HUES48 (cell line): ENCODE results near the gene C1orf115.

ENCODE experiments used
- H3K27ac ChIP-seq: one replicate; pipeline ENCODE4 v1.7.0; 2013; ENCODE audit warnings: low read depth, low read length, inconsistent platforms
- H3K27me3 ChIP-seq: 2 replicates; pipeline ENCODE4 v1.6.1; 2013; ENCODE audit warnings: mild to moderate bottlenecking, low read length; ENCODE audit not compliant: control insufficient read depth, insufficient read depth
- H3K36me3 ChIP-seq: 2 replicates; pipeline ENCODE4 v1.6.1; 2013; ENCODE audit warnings: low read length; ENCODE audit not compliant: control insufficient read depth, insufficient read depth
- H3K4me1 ChIP-seq: 2 replicates; pipeline ENCODE4 v1.6.1; 2013; ENCODE audit warnings: mild to moderate bottlenecking, low read length; ENCODE audit not compliant: control insufficient read depth, insufficient read depth
- H3K4me3 ChIP-seq: 2 replicates; pipeline ENCODE4 v1.5.1; 2013; ENCODE audit warnings: mild to moderate bottlenecking, low read depth, low read length
- H3K9ac ChIP-seq: 2 replicates; pipeline ENCODE4 v1.6.1; 2013; ENCODE audit warnings: mild to moderate bottlenecking, low read depth, low read length, moderate library complexity
- H3K9me3 ChIP-seq: 2 replicates; pipeline ENCODE4 v1.6.1; 2013; ENCODE audit warnings: low read length; ENCODE audit not compliant: control insufficient read depth, insufficient read depth

C1orf115 gene

DNA sequence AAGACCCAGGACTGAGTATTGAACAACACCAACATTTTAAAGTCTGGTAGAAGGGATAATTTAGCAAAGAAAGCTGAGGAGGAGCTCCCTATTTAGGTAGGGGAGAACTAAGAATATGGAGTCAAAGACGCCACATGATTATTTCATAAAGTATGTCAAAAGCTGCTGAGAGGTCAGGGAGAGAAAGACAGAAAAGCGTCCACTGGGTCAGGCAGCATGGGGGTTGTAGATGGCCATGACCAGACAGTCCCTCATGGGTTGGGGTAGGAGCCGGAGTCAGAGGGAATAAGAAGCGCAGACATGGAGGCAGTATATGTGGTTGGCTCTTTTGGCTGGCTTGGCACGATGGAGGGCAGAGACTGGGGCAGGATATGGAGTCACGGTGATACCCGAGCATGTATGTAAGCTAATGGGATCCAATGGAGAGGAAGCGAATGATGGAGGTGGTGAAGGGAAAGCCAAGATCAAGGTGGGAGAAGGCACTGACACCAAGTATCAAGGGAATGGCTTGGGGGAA lies 4.8 kb downstream of the C1orf115 start:
- no peak overlapping the region for H3K27ac ChIP-seq
- peaks cover 28% of the 10 kb centered on the region for H3K27me3 ChIP-seq
- H3K9me3 ChIP-seq: no peaks in the 10 kb centered on the region
- no peak overlapping the region for H3K4me3 ChIP-seq
- H3K9ac ChIP-seq: no peak overlapping the region
- H3K36me3 ChIP-seq: no peaks in the 10 kb centered on the region
- H3K4me1 ChIP-seq: peaks cover 9% of the 10 kb centered on the region; the same call in 1 of the 2 replicates

DNA sequence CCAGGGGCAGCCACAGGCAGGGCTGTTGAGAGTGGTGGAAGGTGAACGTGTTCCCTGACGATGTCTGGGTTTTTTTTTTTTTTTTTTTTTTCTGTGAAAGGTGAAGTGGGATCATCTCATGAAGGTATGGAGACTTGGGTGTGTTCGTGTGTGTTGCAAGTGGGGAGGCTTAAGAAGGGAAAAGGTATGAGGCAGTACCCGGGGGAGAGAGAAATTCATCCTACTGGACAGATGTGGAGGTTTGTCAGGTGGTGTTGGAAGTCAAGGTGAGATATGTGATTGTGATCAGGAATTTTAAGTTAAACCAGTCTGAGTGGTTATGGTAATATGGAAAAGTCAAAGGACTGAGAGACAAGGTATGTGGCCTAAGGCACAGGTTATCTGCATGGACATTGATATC lies 5.3 kb downstream of the C1orf115 start:
- H3K4me1 ChIP-seq: peaks cover 9% of the 10 kb centered on the region; the same call in 1 of the 2 replicates
- no peak overlapping the region for H3K27ac ChIP-seq
- H3K36me3 ChIP-seq: no peaks in the 10 kb centered on the region
- H3K9me3 ChIP-seq: no peaks in the 10 kb centered on the region
- H3K27me3 ChIP-seq: peaks cover 27% of the 10 kb centered on the region
- H3K9ac ChIP-seq: no peak overlapping the region
- no peak overlapping the region for H3K4me3 ChIP-seq

DNA sequence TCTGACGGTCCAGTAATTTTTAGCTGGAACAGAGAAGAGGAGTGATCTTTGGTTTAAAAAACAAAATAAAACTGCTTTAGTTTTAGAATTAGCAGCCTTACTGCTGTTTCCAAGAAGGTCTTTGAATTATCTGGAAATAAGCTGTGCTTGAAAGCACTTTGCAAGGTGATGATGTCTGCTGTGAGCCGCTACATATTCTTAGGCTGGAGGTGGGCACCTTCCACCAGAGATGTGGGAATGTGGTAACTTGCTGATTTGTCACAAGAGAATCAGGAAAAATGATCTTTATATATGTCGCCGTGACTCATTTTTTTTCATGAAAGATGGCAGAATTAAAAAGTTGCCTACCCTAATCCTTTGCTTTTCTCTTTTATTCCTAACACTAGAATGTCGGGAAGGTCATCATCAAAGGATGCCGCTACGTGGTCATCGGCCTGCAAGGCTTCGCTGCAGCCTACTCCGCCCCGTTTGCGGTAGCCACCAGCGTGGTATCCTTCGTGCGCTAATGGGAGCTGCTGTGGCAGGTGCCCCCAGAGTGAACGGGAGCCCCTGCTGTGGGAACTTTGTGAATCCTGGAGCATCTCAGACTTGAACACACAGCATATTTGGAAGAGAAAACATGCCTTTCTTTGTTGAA lies 6.2 kb downstream of the C1orf115 start:
- no peaks in the 10 kb centered on the region for H3K9me3 ChIP-seq
- no peak overlapping the region for H3K4me3 ChIP-seq
- H3K9ac ChIP-seq: no peak overlapping the region
- H3K4me1 ChIP-seq: peaks cover 5% of the 10 kb centered on the region; the same call in 1 of the 2 replicates
- no peaks in the 10 kb centered on the region for H3K36me3 ChIP-seq
- peaks cover 18% of the 10 kb centered on the region for H3K27me3 ChIP-seq
- no peak overlapping the region for H3K27ac ChIP-seq

DNA sequence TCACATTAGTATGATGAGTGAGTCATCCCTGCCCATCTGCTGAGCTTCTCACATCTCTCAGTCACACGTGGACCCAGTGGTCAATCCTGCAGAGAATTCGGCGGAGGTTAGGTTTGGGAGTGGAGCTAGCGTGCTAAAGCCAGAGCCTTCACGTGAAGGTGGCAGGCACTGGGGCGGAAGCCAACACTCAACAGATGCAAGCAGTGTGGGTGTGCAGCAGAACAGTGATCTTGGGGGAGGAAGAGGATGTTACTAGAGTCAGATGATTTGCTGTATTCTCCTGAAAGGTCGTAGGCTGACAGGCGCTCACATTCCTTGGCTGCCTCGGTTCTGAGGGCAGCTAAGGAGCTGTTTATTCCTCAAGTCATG lies 6.7 kb downstream of the C1orf115 start:
- Histone ChIP-seq H3K36me3 (no peaks in the 10 kb centered on the region), H3K27me3 (peaks cover 13% of the 10 kb centered on the region), H3K9me3 (no peaks in the 10 kb centered on the region), H3K4me1 (no peaks in the 10 kb centered on the region; the same call in 1 of the 2 replicates), H3K9ac (no peak overlapping the region), H3K4me3 (no peak overlapping the region), H3K27ac (no peak overlapping the region)

DNA sequence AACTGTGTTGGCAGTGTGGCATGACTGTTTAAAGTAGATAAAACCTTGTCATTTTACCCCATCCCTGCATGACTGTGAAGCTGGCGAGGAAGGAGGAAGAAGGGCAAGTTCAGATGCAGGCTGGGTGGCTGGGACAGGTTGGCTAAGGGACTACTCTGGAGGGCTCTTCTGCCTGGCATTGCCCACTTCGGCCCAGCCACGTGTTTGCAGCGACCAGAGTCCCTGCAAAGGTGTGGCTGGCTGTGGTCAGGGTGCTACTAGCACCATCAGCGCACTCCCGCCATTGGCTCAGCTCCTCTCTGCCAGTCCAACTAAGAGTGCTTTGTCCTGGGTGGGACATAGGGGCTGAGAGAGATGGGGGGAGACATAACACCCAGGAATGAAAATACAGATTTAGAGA lies 7.2 kb downstream of the C1orf115 start:
- H3K9me3 ChIP-seq: no peaks in the 10 kb centered on the region
- no peak overlapping the region for H3K9ac ChIP-seq
- no peaks in the 10 kb centered on the region for H3K36me3 ChIP-seq
- H3K4me3 ChIP-seq: no peak overlapping the region
- H3K27ac ChIP-seq: no peak overlapping the region
- H3K27me3 ChIP-seq: peaks cover 8% of the 10 kb centered on the region
- no peaks in the 10 kb centered on the region; the same call in 1 of the 2 replicates for H3K4me1 ChIP-seq

DNA sequence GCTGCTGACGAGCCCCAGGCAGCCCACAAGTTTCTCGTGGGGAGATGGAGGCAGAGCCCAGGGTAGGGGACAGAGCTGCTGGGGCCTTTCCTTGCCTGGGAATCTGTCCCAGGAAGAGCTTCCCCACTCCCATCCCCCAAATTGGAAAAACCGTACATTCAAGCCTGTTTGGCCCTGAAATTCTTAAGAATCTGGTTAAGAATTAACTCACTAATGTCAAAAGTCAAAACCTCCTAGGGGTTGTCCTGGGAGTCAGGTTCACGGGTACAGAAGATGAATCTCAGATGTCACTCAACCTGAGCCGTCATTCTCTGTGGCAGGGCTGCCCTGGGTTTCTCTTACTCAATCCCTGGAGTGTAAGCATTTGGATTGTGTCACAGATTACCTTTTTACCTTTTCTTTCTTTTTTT lies 8.4 kb downstream of the C1orf115 start:
- no peaks in the 10 kb centered on the region for H3K27me3 ChIP-seq
- H3K9me3 ChIP-seq: no peaks in the 10 kb centered on the region
- no peak overlapping the region for H3K9ac ChIP-seq
- H3K4me1 ChIP-seq: peaks cover 5% of the 10 kb centered on the region; the same call in 1 of the 2 replicates
- H3K4me3 ChIP-seq: no peak overlapping the region
- H3K27ac ChIP-seq: no peak overlapping the region
- H3K36me3 ChIP-seq: no peaks in the 10 kb centered on the region

DNA sequence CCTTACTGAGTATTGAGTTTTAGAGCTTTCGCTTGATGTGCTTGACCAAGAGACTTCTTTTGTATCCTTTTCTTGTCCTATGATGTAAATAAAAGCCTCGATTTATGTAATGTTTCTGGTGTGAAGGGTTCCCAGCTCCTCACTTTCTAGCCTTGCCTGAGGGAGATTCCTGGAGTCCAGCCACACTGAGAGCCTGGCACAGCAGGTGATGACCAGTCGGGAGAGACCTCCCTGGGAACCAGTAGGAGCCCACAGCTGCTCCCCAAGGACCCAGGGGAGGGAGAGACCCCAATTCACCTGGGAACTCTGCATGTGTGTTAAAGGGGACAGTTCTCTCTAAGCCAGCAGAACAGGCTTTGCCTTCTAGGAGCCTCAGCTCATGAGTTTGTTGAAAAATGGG lies 8.9 kb downstream of the C1orf115 start:
- Histone ChIP-seq H3K9me3 (no peaks in the 10 kb centered on the region), H3K27ac (no peak overlapping the region), H3K4me3 (no peak overlapping the region), H3K9ac (no peak overlapping the region), H3K4me1 (peaks cover 5% of the 10 kb centered on the region; the same call in 1 of the 2 replicates), H3K27me3 (no peaks in the 10 kb centered on the region), H3K36me3 (no peaks in the 10 kb centered on the region)

DNA sequence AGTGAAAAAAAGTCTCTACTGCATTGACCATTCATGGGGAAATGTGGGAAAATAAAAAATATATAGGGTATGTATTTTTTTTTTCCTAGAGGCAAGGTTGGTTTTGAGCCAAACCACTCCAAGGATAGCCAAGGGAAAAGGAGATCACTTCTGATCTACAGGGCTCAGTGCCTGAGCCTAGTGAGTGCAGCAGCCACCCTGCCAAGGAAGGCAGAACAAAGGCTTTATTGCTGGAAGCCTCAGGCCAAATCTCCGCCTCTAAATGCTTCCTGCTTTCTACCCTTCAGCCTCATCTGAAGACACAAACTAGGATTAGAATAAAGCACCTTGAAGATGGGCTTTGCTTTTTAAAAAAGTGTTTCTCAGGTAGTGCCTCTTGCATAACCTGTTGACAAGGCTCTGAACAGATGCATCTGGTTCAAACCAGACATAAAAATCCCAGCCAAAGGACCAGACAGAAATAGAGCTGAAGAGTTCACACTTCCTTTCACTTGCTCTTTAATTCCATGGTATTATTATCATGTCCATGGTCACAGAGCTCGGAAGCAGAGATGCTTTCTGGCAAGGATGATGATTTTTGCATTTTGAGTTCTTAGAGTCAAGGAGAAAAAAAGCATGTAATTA lies 10.5 kb downstream of the C1orf115 start:
- Histone ChIP-seq H3K27ac (no peak overlapping the region), H3K9me3 (no peaks in the 10 kb centered on the region), H3K4me3 (no peak overlapping the region), H3K36me3 (no peaks in the 10 kb centered on the region), H3K4me1 (peaks cover 5% of the 10 kb centered on the region; the same call in 1 of the 2 replicates), H3K27me3 (no peaks in the 10 kb centered on the region), H3K9ac (no peak overlapping the region)

DNA sequence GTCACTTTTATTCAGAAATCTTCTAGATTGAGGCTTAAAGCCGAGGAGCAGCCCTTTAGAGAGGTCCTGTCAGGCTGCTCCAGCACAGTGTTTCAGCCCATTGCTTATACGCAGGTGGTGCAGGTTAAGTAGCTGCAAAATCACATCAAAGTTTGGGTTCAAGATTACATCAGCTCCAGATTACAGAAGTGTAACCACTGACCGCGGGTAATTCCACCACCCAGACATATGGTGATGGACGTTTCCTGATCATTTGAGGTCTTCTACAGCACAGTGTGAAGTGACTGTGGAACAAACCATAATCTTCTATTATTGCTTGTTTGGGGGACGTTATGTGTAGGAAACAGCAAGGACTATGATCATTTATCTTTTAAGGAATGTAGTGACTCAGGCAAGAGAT lies 11.8 kb downstream of the C1orf115 start:
- H3K4me3 ChIP-seq: no peak overlapping the region
- H3K4me1 ChIP-seq: peaks cover 5% of the 10 kb centered on the region; the same call in 1 of the 2 replicates
- no peaks in the 10 kb centered on the region for H3K27me3 ChIP-seq
- no peak overlapping the region for H3K9ac ChIP-seq
- H3K9me3 ChIP-seq: no peaks in the 10 kb centered on the region
- H3K36me3 ChIP-seq: no peaks in the 10 kb centered on the region
- H3K27ac ChIP-seq: no peak overlapping the region

DNA sequence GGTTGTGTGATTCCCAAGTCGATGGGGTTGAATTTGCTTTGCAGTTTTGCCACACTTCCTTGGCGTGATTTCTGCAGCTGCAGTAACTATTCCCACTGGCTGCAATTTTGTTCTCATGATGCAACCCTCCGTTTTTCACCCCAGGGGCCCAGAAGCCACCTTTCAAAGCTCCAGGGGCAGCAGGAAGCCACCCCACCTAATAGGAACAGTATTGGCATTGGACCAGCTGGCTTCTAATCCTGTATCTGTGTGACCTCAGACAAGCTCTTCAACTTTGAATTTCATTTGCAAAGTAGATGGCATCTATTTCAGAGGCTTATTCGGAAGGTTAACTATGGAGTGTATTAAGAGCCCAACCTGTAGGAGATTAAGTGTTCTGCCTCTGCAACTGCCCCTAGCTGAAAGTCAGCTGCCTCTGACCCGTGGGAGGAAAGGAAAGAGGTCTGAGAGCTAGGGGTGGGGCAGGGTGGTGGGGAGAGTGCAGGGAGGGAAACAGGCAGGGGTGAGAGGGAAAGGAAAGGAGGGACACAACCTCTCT lies 12.6 kb downstream of the C1orf115 start:
- Histone ChIP-seq H3K9ac (no peak overlapping the region), H3K27me3 (no peaks in the 10 kb centered on the region), H3K4me1 (peaks cover 5% of the 10 kb centered on the region; the same call in 1 of the 2 replicates), H3K4me3 (no peak overlapping the region), H3K27ac (no peak overlapping the region), H3K36me3 (no peaks in the 10 kb centered on the region), H3K9me3 (no peaks in the 10 kb centered on the region)

DNA sequence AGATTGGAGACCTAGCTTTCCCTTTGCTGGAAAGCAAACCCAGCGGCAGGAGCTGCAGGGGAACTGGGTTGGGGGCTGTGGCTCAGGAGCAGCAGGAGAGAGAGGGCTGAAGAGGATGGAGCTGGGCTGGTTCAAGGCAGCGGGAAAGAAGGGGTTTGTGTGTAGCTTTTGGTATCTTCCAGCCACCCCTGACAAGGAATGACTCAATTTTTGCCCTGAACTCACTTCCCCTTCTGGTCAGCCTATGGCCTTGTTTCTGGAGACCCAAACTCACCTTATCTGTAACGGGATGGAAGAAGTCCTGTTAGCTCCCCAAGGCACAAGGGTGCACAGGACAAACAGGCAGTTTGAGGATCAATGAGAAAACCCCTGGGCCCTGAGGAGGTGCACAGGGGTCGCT lies 13.1 kb downstream of the C1orf115 start:
- no peaks in the 10 kb centered on the region for H3K36me3 ChIP-seq
- H3K27me3 ChIP-seq: no peaks in the 10 kb centered on the region
- H3K4me3 ChIP-seq: no peak overlapping the region
- peaks cover 5% of the 10 kb centered on the region; the same call in 1 of the 2 replicates for H3K4me1 ChIP-seq
- H3K27ac ChIP-seq: no peak overlapping the region
- H3K9me3 ChIP-seq: no peaks in the 10 kb centered on the region
- H3K9ac ChIP-seq: no peak overlapping the region
